ENCODE data around the gene ETV3.

Gene ETV3

GRCh38 chr1:157140063-157140588 is 1.9 kb upstream of the ETV3 start:
- no peak for DNase-seq (ENCODE audit: low read depth in 2 of 3, low spot score in 2 of 3)

- no peak for DNase-seq (ENCODE audit: low read depth in 2 of 3, low spot score in 2 of 3)
Observed at GRCh38 chr1:157139052-157139715, 989 bp upstream of the ETV3 start.

GRCh38 chr1:157137408-157138219 is 581 bp downstream of the ETV3 start:
- DNase-seq (ENCODE audit: low read depth in 2 of 3, low spot score in 2 of 3) = no peak

DNA sequence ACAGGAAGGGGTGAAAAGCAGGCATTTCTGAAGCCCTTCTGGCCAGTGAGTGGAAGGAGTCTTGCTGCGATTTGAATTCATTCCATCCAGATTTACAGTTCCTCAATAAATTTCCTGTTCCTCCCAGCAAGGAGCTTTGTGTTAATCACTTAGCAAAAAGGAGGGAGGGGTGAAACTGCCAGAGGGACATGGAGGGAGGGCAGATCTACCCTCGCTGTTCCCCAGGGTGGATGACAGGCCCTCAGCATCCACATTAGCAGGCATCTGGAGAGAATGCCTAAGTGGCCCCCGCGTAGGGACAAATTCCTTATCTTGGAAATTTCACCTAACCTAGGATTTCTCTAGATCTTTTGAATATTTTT is 1.2 kb downstream of the ETV3 start:
- DNase-seq (ENCODE audit: low read depth in 2 of 3, low spot score in 2 of 3) = no peak

DNA sequence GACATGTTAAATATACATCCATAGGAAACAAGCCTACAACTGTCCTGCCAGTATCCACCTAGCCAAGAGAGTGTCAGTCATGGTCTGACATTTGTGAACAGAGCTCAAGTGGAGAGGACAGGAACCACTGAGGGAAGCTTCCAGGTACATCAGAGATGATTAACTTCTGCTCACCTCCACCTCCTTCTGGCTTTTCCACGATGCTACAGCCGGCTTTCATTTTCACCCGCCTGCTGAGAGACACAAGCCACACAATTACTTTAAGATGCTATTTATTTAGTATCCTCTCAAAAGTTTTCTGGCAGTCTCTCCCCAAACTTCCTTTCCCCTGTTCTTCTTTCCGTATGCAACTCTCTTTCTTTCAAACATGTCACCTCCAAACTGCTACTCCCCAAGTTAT is 2.1 kb downstream of the ETV3 start:
- no peak for DNase-seq (ENCODE audit: low read depth in 2 of 3, low spot score in 2 of 3)

DNA sequence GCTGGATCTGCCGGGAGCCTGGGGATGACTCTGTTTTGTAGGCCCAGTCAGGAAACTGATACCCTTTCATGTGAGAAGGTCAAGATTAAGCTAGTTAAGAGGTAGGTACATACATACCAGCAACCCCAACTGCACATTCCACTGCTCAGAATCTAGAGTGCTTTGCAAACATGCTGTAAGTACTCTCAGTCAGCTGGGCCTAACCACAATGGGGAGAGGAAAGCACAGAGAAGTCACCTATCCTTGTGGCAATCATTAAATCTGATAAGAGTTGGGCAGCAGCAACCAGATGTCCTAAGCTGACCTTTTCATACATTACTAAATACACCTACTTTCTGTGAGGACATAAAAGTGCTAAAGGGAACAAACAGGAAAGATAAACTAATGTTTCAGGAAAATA is 2.5 kb downstream of the ETV3 start:
- no peak for DNase-seq (ENCODE audit: low read depth in 2 of 3, low spot score in 2 of 3)

- no peak for DNase-seq (ENCODE audit: low read depth in 2 of 3, low spot score in 2 of 3)
Observed at GRCh38 chr1:157135070-157135469, 3.1 kb downstream of the ETV3 start.

DNA sequence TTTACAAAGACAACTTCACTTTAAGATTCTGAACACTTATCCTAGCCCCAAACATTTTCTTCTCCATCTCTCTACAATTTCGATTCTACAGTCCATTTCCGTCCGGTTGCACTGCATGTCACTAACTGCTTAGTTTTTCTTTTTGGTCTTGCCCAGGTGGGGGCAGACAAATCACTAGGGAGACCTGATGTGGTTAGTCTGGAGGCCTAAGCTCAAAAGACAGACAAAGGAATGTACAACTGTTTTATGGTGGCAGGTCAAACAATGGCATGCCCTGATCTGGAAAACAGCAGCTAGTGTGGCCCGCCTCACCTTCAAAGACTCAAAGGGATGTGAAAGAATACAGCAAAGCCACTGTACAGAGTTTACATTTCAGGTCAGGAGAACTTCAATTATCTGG is 3.8 kb downstream of the ETV3 start:
- DNase-seq (ENCODE audit: low read depth in 2 of 3, low spot score in 2 of 3) = no peak

DNA sequence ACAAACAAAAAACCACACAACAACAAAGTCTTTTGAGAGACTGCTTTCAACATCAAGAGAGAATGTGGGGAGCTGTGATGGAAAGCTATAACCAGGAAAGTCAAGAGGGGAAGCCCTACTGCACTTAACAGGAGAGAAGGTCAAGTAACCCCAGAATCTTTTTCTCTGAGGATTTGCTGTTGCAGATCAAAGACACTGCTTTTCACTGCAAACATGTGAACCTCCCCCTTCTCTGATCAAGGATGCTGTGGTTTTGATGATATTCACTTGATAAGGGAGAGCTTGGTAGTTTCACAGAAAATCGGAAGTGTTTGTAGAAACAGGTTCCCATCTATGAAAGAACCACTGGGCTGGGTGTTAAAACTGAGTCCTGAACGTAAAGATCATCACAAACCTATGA is 4.8 kb downstream of the ETV3 start:
- DNase-seq (ENCODE audit: low read depth in 2 of 3, low spot score in 2 of 3) = no peak

DNA sequence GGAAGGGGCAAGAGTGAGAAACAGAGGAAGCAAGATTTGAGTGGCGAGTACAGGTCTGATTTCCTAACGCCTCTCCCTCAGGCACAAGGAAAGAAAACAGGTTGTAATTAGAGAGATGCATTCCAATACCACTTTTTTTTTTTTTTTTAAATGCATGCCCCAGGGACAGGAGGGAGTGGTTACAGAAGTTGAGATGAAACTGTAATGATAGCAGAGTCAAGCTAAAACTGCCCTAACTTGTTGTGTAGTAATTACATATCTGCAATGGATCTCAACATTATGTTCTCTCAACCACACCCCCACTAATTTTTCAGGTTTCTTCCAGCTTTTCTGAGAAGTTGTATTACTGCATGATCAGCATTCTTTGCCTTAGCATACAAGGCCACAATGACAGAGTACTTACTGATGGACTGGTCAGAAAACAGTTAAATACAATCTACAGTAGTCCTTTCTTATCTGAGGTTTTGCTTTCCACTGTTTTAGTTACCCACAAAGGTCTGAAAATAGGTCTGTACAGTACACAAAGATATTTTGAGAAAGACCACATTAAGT is 5.5 kb downstream of the ETV3 start:
- no peak for DNase-seq (ENCODE audit: low read depth in 2 of 3, low spot score in 2 of 3)

DNA sequence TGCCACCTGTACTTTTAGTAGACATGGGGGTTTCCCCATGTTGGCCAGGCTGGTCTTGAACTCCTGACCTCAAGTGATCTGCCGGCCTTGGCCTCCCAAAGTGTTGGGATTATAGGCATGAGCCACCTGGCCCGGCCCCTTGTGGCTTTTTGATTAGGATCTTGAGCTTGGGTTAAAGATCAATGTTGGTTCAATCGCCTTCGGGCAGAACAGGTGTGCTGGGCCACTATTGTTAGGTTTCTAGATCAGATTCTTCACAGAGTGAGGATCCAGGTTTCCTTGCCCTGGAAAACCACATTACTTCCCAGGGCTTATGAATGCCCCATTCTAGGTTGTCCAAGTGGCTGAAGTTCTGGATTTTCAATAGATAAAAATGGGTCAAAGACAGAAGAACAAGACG is 6.1 kb downstream of the ETV3 start:
- no peak for DNase-seq (ENCODE audit: low read depth in 2 of 3, low spot score in 2 of 3)

DNA sequence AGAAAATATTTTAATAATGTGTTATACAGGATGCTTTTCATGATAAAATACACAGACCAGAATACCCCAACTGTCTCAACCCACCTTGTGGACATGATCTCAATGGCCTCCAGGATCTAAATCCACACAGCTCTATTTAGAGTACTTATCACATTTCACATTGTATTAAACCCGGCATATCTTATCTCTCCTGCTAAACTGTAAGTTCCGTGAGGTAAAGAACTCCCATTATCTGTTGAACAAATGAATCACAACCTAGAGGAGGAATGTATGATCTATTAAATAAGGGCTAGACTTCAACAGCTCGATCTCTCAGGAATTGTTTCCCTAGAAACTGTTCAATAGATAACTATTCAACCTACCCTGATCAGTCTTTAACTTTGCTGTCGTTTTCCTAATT is 6.9 kb downstream of the ETV3 start:
- no peak for DNase-seq (ENCODE audit: low read depth in 2 of 3, low spot score in 2 of 3)

DNA sequence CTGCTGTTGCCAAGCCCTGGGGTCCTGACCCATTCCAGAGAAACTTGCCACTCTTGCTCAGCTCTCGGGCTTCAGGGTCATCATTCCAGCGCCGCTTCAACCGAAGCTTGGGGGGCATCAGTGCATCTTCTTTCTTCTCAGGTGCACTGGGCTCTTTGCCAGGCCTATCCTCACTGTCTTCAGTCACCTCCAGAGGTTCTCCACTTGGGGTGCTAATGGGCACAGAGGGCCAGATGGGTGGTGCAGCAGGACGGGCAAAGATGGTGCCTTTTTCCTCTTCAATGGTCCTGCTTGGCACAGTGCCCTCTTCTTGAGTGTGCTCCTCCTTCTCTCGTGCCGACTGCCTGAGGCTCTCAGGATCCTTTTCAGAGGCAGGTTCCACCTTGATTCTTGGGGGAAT is 13.3 kb downstream of the ETV3 start:
- DNase-seq (ENCODE audit: low read depth in 2 of 3, low spot score in 2 of 3) = no peak

GRCh38 chr1:157119448-157119847 is 18.7 kb downstream of the ETV3 start:
- no peak for DNase-seq (ENCODE audit: low read depth in 2 of 3, low spot score in 2 of 3)

DNA sequence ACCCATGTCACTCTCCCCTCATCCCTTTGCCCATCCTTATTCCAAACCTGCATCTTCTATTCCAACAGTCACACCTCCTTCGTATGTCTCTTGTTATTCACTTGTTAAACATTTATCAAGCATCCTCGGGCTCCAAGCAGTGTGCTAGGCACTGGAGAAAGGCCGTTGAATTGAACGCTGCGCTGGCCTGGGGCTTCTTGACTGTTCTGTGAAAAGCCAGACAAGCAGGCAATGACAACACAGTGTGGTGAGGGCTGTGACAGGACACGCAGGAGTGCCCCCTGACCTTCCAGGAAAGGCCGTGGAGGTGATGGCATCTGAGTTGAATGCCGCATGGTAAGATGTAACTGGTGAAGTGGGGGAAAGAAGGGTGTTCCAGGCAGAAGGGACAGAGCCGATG is 19.2 kb downstream of the ETV3 start:
- DNase-seq (ENCODE audit: low read depth in 2 of 3, low spot score in 2 of 3) = no peak

GRCh38 chr1:157117527-157118057 is 20.6 kb downstream of the ETV3 start:
- DNase-seq (ENCODE audit: low read depth in 2 of 3, low spot score in 2 of 3) = no peak

DNA sequence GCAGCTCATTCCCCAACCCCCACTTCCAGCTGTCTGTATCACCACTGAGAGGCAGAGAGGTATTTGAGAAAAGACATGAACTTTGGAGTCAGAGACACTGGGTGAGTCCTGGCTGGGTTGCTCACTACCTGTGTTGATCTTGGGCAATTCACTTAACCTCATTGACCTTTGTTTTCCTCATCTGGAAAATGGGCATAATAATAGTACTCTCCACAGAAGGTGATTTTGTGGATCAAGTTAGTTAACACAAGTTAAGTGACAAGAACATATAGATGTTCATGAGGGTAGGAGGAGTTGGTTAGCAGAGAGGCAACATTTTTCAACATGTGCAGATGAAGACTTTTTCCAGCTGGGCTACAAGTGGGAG is 21.5 kb downstream of the ETV3 start:
- DNase-seq (ENCODE audit: low read depth in 2 of 3, low spot score in 2 of 3) = no peak

DNA sequence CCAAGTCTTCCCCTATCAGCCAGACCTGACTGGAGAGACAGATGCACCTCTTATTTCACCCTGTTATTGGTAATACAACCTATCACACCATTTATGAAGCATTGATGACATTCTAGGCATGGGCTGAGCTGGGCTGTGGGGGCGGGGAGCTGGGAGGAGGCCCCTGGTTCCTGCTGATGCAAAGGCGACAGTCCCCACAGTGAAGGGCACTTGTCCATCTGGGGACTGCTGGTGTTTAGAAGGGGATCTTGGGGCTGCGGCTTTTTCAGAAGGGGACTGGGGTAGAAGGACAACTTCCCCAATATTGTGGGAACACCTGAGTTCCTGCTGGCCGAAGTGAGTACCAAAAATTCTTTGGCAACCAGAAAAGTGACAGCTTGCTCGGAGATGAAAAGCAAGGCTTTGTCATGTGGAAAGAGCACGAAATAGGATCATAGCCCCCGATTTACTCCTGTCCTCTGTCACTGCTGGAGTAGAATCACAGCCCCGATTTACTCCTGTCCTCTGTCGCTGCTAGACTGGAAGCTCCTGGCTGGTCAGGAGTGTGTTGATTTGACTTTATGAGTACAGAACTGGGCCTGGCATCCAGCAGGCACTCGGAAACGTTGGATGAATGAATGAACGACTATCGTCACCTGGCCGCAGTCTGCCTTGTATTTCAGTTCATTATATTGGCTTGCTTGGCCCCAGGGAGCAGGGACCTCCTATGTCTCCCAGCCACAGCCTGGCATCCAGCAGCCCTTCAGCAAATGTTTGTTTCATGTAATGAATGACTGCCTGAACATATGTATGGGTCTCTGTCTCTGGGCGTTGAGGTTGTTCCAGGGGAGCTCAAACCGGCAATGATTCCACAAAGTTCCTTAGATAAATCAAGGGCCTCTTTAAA is 22.1 kb downstream of the ETV3 start:
- DNase-seq (ENCODE audit: low read depth in 2 of 3, low spot score in 2 of 3) = no peak

GRCh38 chr1:157115429-157115838 is 22.8 kb downstream of the ETV3 start:
- DNase-seq (ENCODE audit: low read depth in 2 of 3, low spot score in 2 of 3) = no peak

GRCh38 chr1:157114183-157115121 is 23.7 kb downstream of the ETV3 start:
- DNase-seq (ENCODE audit: low read depth in 2 of 3, low spot score in 2 of 3) = no peak

Measured in activated CD8-positive, alpha-beta memory T cell treated with anti-CD3 and anti-CD28 coated beads for 48 hours (primary cell).